K562 (cell line): ENCODE results near the gene PTPN11. TPM values are rescaled to one million over a fixed set of nuclear protein-coding genes. Genes with fewer than 3 reads are reported as not detected.
A peak's percentile ranks its signal among the peaks of the same experiment; 100 is the strongest.

Experiments
- ATAC-seq: fragments of 200-7000 bp; cut with Tn5 transposase; 3 replicates; pipeline ENCODE4 v1.9.1; 2020; ENCODE audit warnings: moderate library complexity
- BruUV-seq: library from RNA; stranded (reverse); fragments of 400-500 nt; replicated peaks from 2 replicates; lab custom pipeline; 2021; lab: Mats Ljungman, UMichigan
- CTCF ChIA-PET: fragments of 300-600 bp; formaldehyde crosslinking; extraction: SDS; loops from one replicate; lab custom pipeline; 2021; ENCODE audit warnings: low intra/inter-chr PET ratio; lab: Yijun Ruan, JAX
- POLR2A ChIA-PET: fragments of 300-600, 350-650 bp; sonication (Branson Sonifier 250); formaldehyde crosslinking; extraction: SDS; loops from one replicate; lab custom pipeline; 2021; ENCODE audit warnings: antibody characterized with exemption, inconsistent platforms; lab: Yijun Ruan, JAX
- DNase-seq, 4 experiments: peaks; one replicate each; pipeline versions ENCODE4 v3.0.0 to v3.0.0-alpha.2; 2011 to 2018; ENCODE audit warnings: low spot score in 3 of 4, mixed read lengths in 3 of 4; ENCODE audit errors: extremely low read depth in 1 of 4
- FAIRE-seq: peaks from 2 replicates; lab custom pipeline; 2011; peaks lifted over from hg19 to GRCh38; lab: Jason Lieb, UNC
- H2AFZ ChIP-seq: 2 replicates; pipeline ENCODE4 v1.6.0; 2011; ENCODE audit warnings: low read depth, low read length, control low read depth, inconsistent platforms
- H3K27ac ChIP-seq: fragments of 200-600 bp; 3 replicates; pipeline ENCODE4 v1.8.0; 2011; ENCODE audit warnings: low read depth, mild to moderate bottlenecking, control low read depth, inconsistent platforms, low read length, moderate library complexity, mixed read lengths; ENCODE audit errors: extremely low read depth
- H3K27me3 ChIP-seq, 2 experiments: fragments of 300-600 bp in 1 of 2; 2 replicates in 1 of 2; 3 replicates in 1 of 2; pipeline versions ENCODE4 v1.6.0 to v1.8.0; 2011; ENCODE audit warnings: inconsistent platforms in 2 of 2, low read length in 2 of 2, mild to moderate bottlenecking in 1 of 2, mixed read lengths in 1 of 2, moderate library complexity in 1 of 2; ENCODE audit not compliant: control insufficient read depth in 2 of 2, insufficient read depth in 2 of 2
- H3K36me3 ChIP-seq: fragments of 300-600 bp; 3 replicates; pipeline ENCODE4 v1.8.0; 2011; ENCODE audit warnings: mild to moderate bottlenecking, low read length, inconsistent platforms; ENCODE audit not compliant: control insufficient read depth, insufficient read depth
- H3K4me1 ChIP-seq, 2 experiments: fragments of 200-600 bp in 1 of 2; replicated peaks in 1 of 2; 2 replicates in 1 of 2; 3 replicates in 1 of 2; pipeline versions ENCODE4 v1.5.1 to v1.8.0; 2011; ENCODE audit warnings: inconsistent platforms in 2 of 2, low read length in 2 of 2, mild to moderate bottlenecking in 1 of 2, mixed read lengths in 1 of 2, moderate library complexity in 1 of 2; ENCODE audit not compliant: control insufficient read depth in 2 of 2, insufficient read depth in 2 of 2
- H3K4me2 ChIP-seq: 2 replicates; pipeline ENCODE4 v1.6.1; 2011; ENCODE audit warnings: low read length, control low read depth, inconsistent platforms, mixed read lengths; ENCODE audit not compliant: insufficient read depth
- H3K4me3 ChIP-seq: fragments of 200-600 bp; sonication (generic), shearing (Covaris generic); 2 replicates; pipeline ENCODE4 v1.5.1; 2016; ENCODE audit warnings: control low read depth, inconsistent platforms
- H3K79me2 ChIP-seq: fragments of 200-600 bp; 3 replicates; pipeline ENCODE4 v1.8.0; 2011; ENCODE audit warnings: low read length, inconsistent platforms; ENCODE audit not compliant: control insufficient read depth, insufficient read depth
- H3K9ac ChIP-seq, 2 experiments: 2 replicates each; pipeline versions ENCODE4 v1.6.0 to v1.6.1; 2011; ENCODE audit warnings: low read depth in 2 of 2, low read length in 2 of 2, control low read depth in 1 of 2, inconsistent platforms in 1 of 2, mild to moderate bottlenecking in 1 of 2, mixed read lengths in 1 of 2; ENCODE audit not compliant: insufficient read depth in 1 of 2
- H3K9me1 ChIP-seq: one replicate; pipeline ENCODE4 v1.6.0; 2011; ENCODE audit warnings: inconsistent platforms, mild to moderate bottlenecking, low read length, moderate library complexity; ENCODE audit not compliant: control insufficient read depth, insufficient read depth
- H3K9me3 ChIP-seq: replicated peaks from 2 replicates; pipeline ENCODE4 v1.5.1; 2011; ENCODE audit warnings: low read depth, low read length, inconsistent platforms; ENCODE audit not compliant: control insufficient read depth, insufficient read depth
- H4K20me1 ChIP-seq: replicated peaks from 2 replicates; pipeline ENCODE4 v1.6.1; 2011; ENCODE audit warnings: low read length, inconsistent platforms, mixed read lengths; ENCODE audit not compliant: control insufficient read depth, insufficient read depth
- BMI1 ChIP-seq: fragments of 150-350 bp; IDR thresholded peaks from 2 replicates; pipeline ENCODE4 v1.6.1; 2014; ENCODE audit warnings: low read length
- HDAC3 ChIP-seq: fragments of 450-650 bp; IDR thresholded peaks from 2 replicates; pipeline ENCODE4 v1.6.1; 2018; ENCODE audit warnings: borderline replicate concordance, mild to moderate bottlenecking, moderate library complexity; ENCODE audit not compliant: partially characterized antibody
- HSF4 ChIP-seq: fragments of 250-450 bp; sonication (Bioruptor Pico); IDR thresholded peaks from 2 replicates; pipeline ENCODE4 v2.1.2; 2022; ENCODE audit warnings: mild to moderate bottlenecking, moderate library complexity, borderline replicate concordance
- POLR2A ChIP-seq: fragments of 450-650 bp; conservative IDR thresholded peaks from 2 replicates; pipeline ENCODE4 v1.6.1; 2016
- POU5F1 ChIP-seq: fragments of 150-350 bp; IDR thresholded peaks from 2 replicates; pipeline ENCODE4 v1.6.1; 2014; ENCODE audit warnings: borderline replicate concordance, low read length, low read depth, mild to moderate bottlenecking; ENCODE audit not compliant: partially characterized antibody
- ZFP36 ChIP-seq: fragments of 150-350 bp; IDR thresholded peaks from 2 replicates; pipeline ENCODE4 v1.6.1; 2018; ENCODE audit warnings: low read length, low read depth; ENCODE audit not compliant: partially characterized antibody
- ZNF584 ChIP-seq: fragments of 200-800 bp; sonication (Bioruptor generic); IDR thresholded peaks from 2 replicates; pipeline ENCODE4 v1.6.1; 2016; ENCODE audit warnings: low read depth, mild to moderate bottlenecking, missing genetic modification characterization, missing compliant biosample characterization
- WGBS: fragments of 100-300 bp; shearing (Covaris generic); methylation state at CpG from one replicate; pipeline ENCODE4 v1.1.6; 2016; ENCODE audit warnings: low coverage, mixed read lengths; ENCODE audit not compliant: insufficient coverage; ENCODE audit errors: missing lambda C conversion rate; 5-methylcytosine and 5-hydroxymethylcytosine counted together
- in situ Hi-C: fragments of 300-500 bp; cut with MboI; formaldehyde crosslinking; loops from 4 replicates; pipeline ENCODE4 v1.15.0; 2018; ENCODE audit warnings: inconsistent platforms, mixed read lengths
- intact Hi-C: fragments of 100-400 bp; cut with micrococcal nuclease; formaldehyde crosslinking; loops from 2 replicates; pipeline ENCODE4 v1.14.2; 2022
- polyA plus RNA-seq, 8 experiments: library from polyadenylated mRNA; depleted of rRNA in 4 of 8; stranded (reverse) in 5 of 8; unstranded in 3 of 8; fragments of >200 nt; fragmentation: Nextera tagmentation in 2 of 8; fragmentation: Illumina TruSeq in 1 of 8; extraction: Ambion mirVana in 2 of 8; extraction: Trizol in 1 of 8; gene quantifications; 2 replicates each; pipeline versions ENCODE4 v1.2.1 to v1.2.3, GENCODE V29; 2011 to 2014; ENCODE audit warnings: inconsistent platforms in 1 of 8, missing spikeins in 1 of 8
- total RNA-seq, 7 experiments: library from RNA; depleted of rRNA in 6 of 7; stranded (reverse); fragments of >200 nt in 6 of 7; fragmentation: Illumina TruSeq in 2 of 7; extraction: Trizol in 2 of 7; gene quantifications; 2 replicates each; pipeline versions ENCODE4 v1.2.1 to v1.2.3, GENCODE V29; 2011 to 2021; ENCODE audit warnings: low replicate concordance in 1 of 7
- TF ChIP-seq, protein P1 (sequence below): conservative IDR thresholded peaks from 2 replicates; pipeline ENCODE4 v1.6.1; 2011; ENCODE audit warnings: low read depth, mild to moderate bottlenecking, low read length; ENCODE audit not compliant: control insufficient read depth
- TF ChIP-seq, protein P2 (sequence below): sonication (generic); formaldehyde crosslinking; IDR thresholded peaks from 2 replicates; pipeline ENCODE4 v1.8.1; 2023; ENCODE audit warnings: mild to moderate bottlenecking, missing genetic modification reagents

The PTPN11 gene
- total and polyA plus RNA-seq, 9 of the 15 experiments (the other 6 are each of a cell fraction or from before 2014, with no cell fraction given) = 22.5 to 126 (median 79.7) TPM

DNA sequence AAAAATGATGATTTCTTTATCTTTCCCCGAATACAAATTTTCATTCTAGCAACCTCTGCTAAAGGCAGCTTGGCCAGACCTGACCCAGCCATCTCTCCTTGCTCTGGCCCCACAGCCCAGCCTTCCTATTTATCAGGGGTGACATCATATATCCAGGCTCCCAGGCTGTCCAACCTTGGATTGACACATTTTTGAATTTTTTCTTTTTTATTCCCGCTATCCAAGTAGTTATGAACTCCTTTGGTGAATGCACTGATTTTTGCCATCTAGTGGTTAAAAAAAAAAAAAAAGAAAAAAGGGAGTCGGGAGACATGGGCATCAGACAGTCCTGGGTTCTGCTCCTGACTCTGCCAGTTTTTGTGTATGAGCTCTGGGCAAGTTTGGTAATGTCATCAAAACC, 120.5 kb downstream of the PTPN11 start:
- Histone ChIP-seq H3K4me3 (no peak overlapping the region), H3K27ac (no peak overlapping the region), H3K4me2 (no peak overlapping the region), H3K36me3 (no peaks in the 10 kb centered on the region), H3K9ac (no peak overlapping the region), H4K20me1 (no peaks in the 10 kb centered on the region), H3K27me3 (peaks cover 15 to 39% of the 10 kb centered on the region in 2 experiments; a peak in 4 of 5 replicates), H3K79me2 (no peaks in the 10 kb centered on the region), H3K9me1 (no peaks in the 10 kb centered on the region), H2AFZ (no peak overlapping the region), H3K4me1 (no peaks in the 10 kb centered on the region), H3K9me3 (no peaks in the 10 kb centered on the region)
- ATAC-seq (no peak), DNase-seq (peak in 2 of 4 experiments; percentile 20 to 27), FAIRE-seq (no peak)
- BruUV-seq = no TSS peak
- CTCF ChIA-PET = no interaction called here
- TF ChIP-seq POLR2A (no peak), ZNF584 (CRISPR knock-in tag) (no peak), HSF4 (no peak), HDAC3 (no peak), BMI1 (no peak), ZFP36 (no peak), POU5F1 (no peak)
- TF ChIP-seq, protein P1, sequence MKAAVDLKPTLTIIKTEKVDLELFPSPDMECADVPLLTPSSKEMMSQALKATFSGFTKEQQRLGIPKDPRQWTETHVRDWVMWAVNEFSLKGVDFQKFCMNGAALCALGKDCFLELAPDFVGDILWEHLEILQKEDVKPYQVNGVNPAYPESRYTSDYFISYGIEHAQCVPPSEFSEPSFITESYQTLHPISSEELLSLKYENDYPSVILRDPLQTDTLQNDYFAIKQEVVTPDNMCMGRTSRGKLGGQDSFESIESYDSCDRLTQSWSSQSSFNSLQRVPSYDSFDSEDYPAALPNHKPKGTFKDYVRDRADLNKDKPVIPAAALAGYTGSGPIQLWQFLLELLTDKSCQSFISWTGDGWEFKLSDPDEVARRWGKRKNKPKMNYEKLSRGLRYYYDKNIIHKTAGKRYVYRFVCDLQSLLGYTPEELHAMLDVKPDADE = no peak
- TF ChIP-seq, protein P2, sequence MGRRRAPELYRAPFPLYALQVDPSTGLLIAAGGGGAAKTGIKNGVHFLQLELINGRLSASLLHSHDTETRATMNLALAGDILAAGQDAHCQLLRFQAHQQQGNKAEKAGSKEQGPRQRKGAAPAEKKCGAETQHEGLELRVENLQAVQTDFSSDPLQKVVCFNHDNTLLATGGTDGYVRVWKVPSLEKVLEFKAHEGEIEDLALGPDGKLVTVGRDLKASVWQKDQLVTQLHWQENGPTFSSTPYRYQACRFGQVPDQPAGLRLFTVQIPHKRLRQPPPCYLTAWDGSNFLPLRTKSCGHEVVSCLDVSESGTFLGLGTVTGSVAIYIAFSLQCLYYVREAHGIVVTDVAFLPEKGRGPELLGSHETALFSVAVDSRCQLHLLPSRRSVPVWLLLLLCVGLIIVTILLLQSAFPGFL (CRISPR knock-in tag) = no peak
- 0% methylated on average over 2 of the region's 3 CpGs for WGBS
- in situ Hi-C loops = no loop called here
- POLR2A ChIA-PET = interaction anchor here (1.3 to 1.4 kb wide), 2 partner anchors 9 to 12 kb away, joined by 3 to 4 read pairs; no protein-coding TSS in a partner anchor
- intact Hi-C loops = no loop called here
